HFFc6 (cell line): ENCODE data around the gene MAN2A1. TPM values are rescaled to one million over a fixed set of nuclear protein-coding genes. Genes with fewer than 3 reads are reported as not detected.
A peak's percentile ranks its signal among the peaks of the same experiment; 100 is the strongest.
"Not testable (repeated sequence)": the region's sequence is repeated elsewhere in the genome, so short reads cannot be mapped to it uniquely, and the experiment has no call there.

ENCODE experiments used
- DNase-seq: peaks from one replicate; pipeline ENCODE4 v3.0.0-alpha.2; 2018
- H3K27ac Mint-ChIP-seq: 2 replicates; pipeline ENCODE4 v1.8.0; 2020; ENCODE audit warnings: mild to moderate bottlenecking, mixed read lengths
- H3K27me3 Mint-ChIP-seq: 2 replicates; pipeline ENCODE4 v1.8.0; 2021; ENCODE audit warnings: mild to moderate bottlenecking, moderate library complexity, mixed read lengths; ENCODE audit not compliant: insufficient read depth
- H3K36me3 Mint-ChIP-seq: 2 replicates; pipeline ENCODE4 v1.8.0; 2021; ENCODE audit warnings: low read depth, mixed read lengths
- H3K4me1 Mint-ChIP-seq: 2 replicates; pipeline ENCODE4 v1.8.0; 2020; ENCODE audit warnings: low read depth, mixed read lengths
- H3K4me3 Mint-ChIP-seq: 2 replicates; pipeline ENCODE4 v1.8.0; 2020; ENCODE audit warnings: mild to moderate bottlenecking, moderate library complexity, mixed read lengths
- H3K9me3 Mint-ChIP-seq: 2 replicates; pipeline ENCODE4 v1.8.0; 2020; ENCODE audit warnings: mild to moderate bottlenecking, mixed read lengths
- total RNA-seq, 6 experiments: library from RNA; stranded (reverse); fragmentation: NEBNext Ultra II Directional; extraction: Animal tissue kit (Norgen Biotek cat#: 25700); gene quantifications; 2 replicates in 1 of 6; 3 replicates in 5 of 6; pipeline ENCODE4 v1.2.3, GENCODE V29; 2021
- TF ChIP-seq, protein P1 (sequence below): fragments of 200-600 bp; sonication (generic); IDR thresholded peaks from 2 replicates; pipeline ENCODE4 v1.5.0; 2021; ENCODE audit warnings: antibody characterized with exemption, mild to moderate bottlenecking

MAN2A1 gene
- total RNA-seq, 6 experiments from 2014 or later = 29.1 to 47.7 (median 39.0) TPM

DNA sequence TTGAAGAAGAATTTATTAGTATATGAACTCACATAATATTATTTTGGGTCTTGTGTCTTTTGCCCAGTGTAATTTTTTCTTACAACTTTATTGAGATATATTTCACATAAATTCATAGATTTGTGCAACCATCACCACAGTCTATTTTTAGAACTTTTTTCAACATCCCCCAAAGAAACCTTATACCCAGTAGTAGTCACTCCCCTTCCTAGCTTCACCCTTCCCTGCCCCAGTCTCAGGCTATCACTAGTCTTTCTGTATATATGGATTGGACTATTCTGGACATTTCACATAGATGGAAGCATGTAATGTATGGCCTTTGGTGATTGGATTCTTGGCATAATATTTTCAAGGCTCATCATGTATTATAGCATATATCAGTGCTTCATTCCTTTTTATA lies 67.8 kb downstream of the MAN2A1 start:
- Mint-ChIP-seq H3K4me3 (no peak overlapping the region), H3K27ac (no peak overlapping the region)

DNA sequence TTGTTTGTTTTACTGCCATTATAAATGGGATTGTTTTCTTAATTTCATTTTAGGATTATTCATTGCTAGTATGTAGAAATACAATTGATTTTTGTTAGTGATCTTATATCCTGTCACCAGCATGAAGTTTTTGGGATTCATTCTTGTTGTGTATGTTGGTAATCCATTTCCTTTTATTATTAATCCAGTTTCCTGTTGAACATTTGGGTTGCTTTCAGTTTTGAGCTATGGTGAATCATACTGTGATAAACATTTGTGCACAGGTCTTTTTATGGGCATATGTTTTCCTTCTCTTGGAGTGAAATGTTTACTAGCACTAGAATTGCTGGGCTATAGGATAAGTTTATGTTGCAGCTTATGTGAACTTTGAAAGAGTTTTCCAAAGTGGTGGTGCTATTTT lies 69.6 kb downstream of the MAN2A1 start:
- TF ChIP-seq, protein P1, sequence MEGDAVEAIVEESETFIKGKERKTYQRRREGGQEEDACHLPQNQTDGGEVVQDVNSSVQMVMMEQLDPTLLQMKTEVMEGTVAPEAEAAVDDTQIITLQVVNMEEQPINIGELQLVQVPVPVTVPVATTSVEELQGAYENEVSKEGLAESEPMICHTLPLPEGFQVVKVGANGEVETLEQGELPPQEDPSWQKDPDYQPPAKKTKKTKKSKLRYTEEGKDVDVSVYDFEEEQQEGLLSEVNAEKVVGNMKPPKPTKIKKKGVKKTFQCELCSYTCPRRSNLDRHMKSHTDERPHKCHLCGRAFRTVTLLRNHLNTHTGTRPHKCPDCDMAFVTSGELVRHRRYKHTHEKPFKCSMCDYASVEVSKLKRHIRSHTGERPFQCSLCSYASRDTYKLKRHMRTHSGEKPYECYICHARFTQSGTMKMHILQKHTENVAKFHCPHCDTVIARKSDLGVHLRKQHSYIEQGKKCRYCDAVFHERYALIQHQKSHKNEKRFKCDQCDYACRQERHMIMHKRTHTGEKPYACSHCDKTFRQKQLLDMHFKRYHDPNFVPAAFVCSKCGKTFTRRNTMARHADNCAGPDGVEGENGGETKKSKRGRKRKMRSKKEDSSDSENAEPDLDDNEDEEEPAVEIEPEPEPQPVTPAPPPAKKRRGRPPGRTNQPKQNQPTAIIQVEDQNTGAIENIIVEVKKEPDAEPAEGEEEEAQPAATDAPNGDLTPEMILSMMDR = no peak
- H3K4me1 Mint-ChIP-seq = peaks cover 26% of the 10 kb centered on the region
- peak overlapping the region; percentile 80 for H3K4me3 Mint-ChIP-seq
- H3K27me3 Mint-ChIP-seq = no peaks in the 10 kb centered on the region
- peaks cover 27% of the 10 kb centered on the region for H3K36me3 Mint-ChIP-seq
- H3K27ac Mint-ChIP-seq = peak overlapping the region; percentile 83
- DNase-seq = peak; percentile 29
- no peaks in the 10 kb centered on the region for H3K9me3 Mint-ChIP-seq

More for the DNA sequence above, 67.8 kb downstream of the MAN2A1 start:
- Mint-ChIP-seq H3K36me3 (peaks cover 21% of the 10 kb centered on the region), H3K9me3 (no peaks in the 10 kb centered on the region), H3K27me3 (no peaks in the 10 kb centered on the region; the same call in 1 of the 2 replicates), H3K4me1 (peaks cover 26% of the 10 kb centered on the region)
- DNase-seq = no peak
- TF ChIP-seq, protein P1 = no peak

DNA sequence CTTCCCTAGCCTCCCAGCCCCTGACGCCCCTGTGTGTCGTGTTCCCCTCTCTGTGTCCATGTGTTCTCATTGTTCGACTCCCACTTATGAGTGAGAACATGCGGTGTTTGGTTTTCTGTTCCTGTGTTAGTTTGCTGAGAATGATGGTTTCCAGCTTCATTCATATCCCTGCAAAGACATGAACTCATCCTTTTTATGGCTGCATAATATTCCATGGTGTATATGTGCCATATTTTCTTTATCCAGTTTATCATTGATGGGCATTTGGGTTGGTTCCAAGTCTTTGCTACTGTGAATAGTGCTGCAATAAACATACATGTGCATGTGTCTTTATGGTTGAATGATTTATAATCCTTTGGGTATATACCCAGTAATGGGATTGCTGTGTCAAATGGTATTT lies 70.4 kb downstream of the MAN2A1 start:
- Mint-ChIP-seq H3K36me3 (peaks cover 27% of the 10 kb centered on the region), H3K4me1 (peaks cover 26% of the 10 kb centered on the region)

GRCh38 chr5:109762821-109763220 lies 73.1 kb downstream of the MAN2A1 start:
- no peaks in the 10 kb centered on the region for H3K27me3 Mint-ChIP-seq
- H3K36me3 Mint-ChIP-seq = peaks cover 16% of the 10 kb centered on the region
- H3K4me1 Mint-ChIP-seq = peaks cover 21% of the 10 kb centered on the region
- H3K4me3 Mint-ChIP-seq = no peak overlapping the region
- no peaks in the 10 kb centered on the region for H3K9me3 Mint-ChIP-seq
- TF ChIP-seq, protein P1 = no peak
- no peak for DNase-seq
- H3K27ac Mint-ChIP-seq = no peak overlapping the region

More for the DNA sequence above, 70.4 kb downstream of the MAN2A1 start:
- H3K9me3 Mint-ChIP-seq, H3K27me3 Mint-ChIP-seq, H3K4me3 Mint-ChIP-seq, DNase-seq: not testable (repeated sequence)
- peak overlapping the region; percentile 14; the same call in 1 of the 2 replicates for H3K27ac Mint-ChIP-seq

DNA sequence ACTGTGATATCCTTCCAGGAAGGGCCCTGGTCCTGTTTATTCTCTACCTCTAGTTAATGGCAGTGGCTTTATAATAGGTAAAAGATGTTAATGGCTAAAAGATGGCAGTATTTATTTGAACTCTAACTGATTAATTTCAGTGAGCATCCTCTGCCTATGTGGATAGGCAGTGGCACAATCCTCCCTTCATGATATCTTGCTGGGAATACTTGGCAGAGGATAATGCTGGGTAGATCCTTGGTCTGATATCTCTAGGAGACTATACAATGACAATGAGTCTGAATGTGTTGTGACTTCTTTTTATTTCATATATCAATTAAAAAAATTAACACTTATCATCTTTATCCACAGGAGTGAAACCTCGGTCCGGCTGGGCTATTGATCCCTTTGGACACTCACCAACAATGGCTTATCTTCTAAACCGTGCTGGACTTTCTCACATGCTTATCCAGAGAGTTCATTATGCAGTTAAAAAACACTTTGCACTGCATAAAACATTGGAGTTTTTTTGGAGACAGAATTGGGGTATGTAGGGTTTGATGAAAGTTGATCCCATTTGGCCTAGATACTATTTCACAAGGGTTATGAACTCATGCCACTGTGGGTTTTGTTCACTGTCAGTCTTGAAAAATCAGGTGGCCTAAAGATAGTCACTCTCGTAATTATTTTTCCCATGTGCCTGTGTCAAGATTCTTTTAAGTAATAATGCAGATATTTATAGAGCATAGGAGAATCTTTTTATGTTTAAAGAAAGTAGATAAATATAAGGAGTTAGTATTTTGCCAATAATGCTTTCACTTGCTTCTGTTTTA lies 77.7 kb downstream of the MAN2A1 start:
- no peak overlapping the region for H3K4me3 Mint-ChIP-seq
- H3K4me1 Mint-ChIP-seq = peaks cover 8% of the 10 kb centered on the region
- no peaks in the 10 kb centered on the region for H3K9me3 Mint-ChIP-seq
- no peak for DNase-seq
- TF ChIP-seq, protein P1 = no peak
- peaks cover 1% of the 10 kb centered on the region; the same call in 1 of the 2 replicates for H3K27me3 Mint-ChIP-seq
- H3K27ac Mint-ChIP-seq = no peak overlapping the region
- peaks cover 13% of the 10 kb centered on the region for H3K36me3 Mint-ChIP-seq

- H3K27ac Mint-ChIP-seq = no peak overlapping the region
- H3K27me3 Mint-ChIP-seq = peaks cover 1% of the 10 kb centered on the region; the same call in 1 of the 2 replicates
- H3K4me3 Mint-ChIP-seq = no peak overlapping the region
- peaks cover 6% of the 10 kb centered on the region for H3K36me3 Mint-ChIP-seq
- TF ChIP-seq, protein P1 = no peak
- DNase-seq = no peak
- no peaks in the 10 kb centered on the region for H3K9me3 Mint-ChIP-seq
- H3K4me1 Mint-ChIP-seq = peaks cover 8% of the 10 kb centered on the region
Measured at GRCh38 chr5:109767997-109768396, 78.3 kb downstream of the MAN2A1 start.
